NCI-H1092 treated with DMSO at 0.1 percent for 48 hours (cell line): ENCODE measurements around the gene IFT43.
A peak's percentile ranks its signal among the peaks of the same experiment; 100 is the strongest.
"Not testable (repeated sequence)": the region's sequence is repeated elsewhere in the genome, so short reads cannot be mapped to it uniquely, and the experiment has no call there.

Source experiments
- DNase-seq: peaks from one replicate; lab custom pipeline; 2025; lab: John Stamatoyannopoulos, UW

IFT43 gene

GRCh38 chr14:75980856-75981255 lies 4.7 kb upstream of the IFT43 start:
- DNase-seq, result no peak

DNA sequence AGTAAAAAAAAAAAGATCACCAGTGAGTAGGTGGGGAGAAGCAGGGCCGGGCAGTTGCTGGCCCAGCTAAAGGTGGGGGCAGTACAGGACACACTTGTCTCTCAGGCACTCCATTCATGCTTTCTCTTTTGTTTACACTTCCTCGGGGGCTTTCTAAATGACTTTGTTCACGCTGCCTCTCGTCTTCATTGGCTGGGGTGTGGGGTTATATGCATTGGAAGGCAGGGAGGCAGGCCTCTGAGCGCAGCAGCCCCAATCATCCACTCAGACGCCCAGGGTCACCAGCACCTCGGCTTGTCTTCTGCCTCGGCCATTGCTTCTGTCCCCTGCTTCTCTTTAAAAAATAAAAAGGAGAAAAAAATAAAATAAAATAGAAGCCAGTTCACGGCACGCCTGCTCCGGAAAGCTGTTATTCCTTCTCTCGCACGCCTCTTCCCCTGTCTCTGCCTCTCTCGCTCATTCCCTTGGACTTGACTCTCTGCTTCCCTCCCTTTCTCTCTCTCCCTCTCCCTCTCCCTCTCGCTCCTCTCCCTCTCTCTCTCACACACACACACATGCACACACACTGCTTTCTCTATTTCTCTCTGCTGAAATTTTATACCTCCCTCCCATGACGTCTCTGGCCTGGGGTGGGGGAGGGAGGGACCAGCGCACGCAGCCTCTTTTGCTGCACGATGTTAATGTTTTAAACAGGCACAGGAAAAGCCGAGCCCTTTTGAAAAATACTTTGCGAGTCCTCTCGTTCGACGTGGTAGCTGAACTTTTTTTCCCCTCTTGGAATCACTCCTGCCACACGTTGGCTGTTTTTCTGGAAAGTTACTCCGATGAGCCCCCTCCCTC lies 3.9 kb upstream of the IFT43 start, which contains the start of gene TGFB3:
Gene TGFB3 (minus strand): TSS at position 570 of the 840 bp plus-strand sequence. CDS start 1,102 bp downstream, outside the sequence.
- peak; percentile 63 for DNase-seq

GRCh38 chr14:75982266-75983018 lies 3.1 kb upstream of the IFT43 start:
- peak; percentile 77 for DNase-seq

DNA sequence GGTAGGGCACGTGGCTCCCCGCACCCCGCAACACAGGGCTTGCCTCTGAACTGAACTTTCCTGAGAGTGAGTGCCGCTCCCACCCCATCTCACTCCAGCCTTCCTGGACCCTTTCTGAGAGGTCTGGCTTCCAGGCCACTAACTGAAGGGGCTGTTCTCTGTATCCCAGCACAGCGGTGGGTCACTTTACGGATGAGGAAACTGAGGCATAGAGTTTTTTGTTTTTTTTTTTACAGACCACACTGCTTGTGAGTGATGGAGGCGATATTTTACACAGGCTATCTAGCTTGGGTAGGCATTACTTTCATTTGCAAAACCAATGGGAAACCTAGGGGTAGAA lies 2.6 kb upstream of the IFT43 start:
- DNase-seq, result no peak

DNA sequence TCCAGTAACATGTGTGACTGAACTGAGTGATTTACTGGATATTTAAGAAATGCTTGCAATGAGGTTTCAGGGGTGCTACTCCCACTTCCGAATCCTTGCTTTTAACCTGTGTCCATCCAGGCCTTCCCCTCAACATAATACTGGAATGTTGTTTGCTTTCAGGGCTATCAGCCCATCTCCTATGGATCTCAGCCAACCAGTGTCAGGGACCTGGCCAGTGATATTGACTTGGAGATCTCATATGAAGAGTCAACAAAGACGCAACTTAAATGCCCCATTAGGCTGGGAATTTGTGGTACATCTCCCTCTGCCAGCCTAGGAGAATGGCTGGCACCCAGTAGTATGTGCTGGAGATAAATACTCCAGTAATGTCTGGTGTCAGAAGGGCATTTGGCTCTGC lies 889 bp upstream of the IFT43 start:
- DNase-seq, result peak; percentile 16

- DNase-seq, result no peak
Observed at GRCh38 chr14:75986439-75986765, 839 bp downstream of the IFT43 start.

- DNase-seq, result no peak
Observed at GRCh38 chr14:75987201-75987970, 1.8 kb downstream of the IFT43 start.

GRCh38 chr14:75989134-75989533 lies 3.6 kb downstream of the IFT43 start:
- DNase-seq, result no peak

DNA sequence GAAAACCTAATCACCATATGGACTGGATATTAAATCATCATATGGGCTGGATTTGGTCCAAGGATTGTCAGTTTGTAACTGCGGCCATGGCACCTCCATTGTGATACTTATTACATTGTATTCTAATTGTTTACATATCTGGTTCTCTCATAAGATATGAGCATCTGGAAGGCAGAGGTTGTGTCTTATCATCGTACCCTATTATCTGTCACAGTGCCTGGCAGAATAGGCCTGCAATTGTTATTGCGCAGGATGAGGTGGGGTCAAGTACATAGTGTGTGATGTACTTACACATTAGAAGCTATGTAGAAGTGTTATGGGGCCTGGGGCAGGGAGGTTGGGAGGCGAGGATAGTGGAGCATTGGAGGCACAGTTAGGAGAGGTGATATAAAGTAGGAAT lies 4.7 kb downstream of the IFT43 start:
- no peak for DNase-seq

GRCh38 chr14:75991753-75992152 lies 6.2 kb downstream of the IFT43 start:
- DNase-seq, result no peak

- no peak for DNase-seq
Observed at GRCh38 chr14:75993567-75994041, 8.0 kb downstream of the IFT43 start.

GRCh38 chr14:75995372-75996041 lies 9.9 kb downstream of the IFT43 start:
- DNase-seq, result no peak

DNA sequence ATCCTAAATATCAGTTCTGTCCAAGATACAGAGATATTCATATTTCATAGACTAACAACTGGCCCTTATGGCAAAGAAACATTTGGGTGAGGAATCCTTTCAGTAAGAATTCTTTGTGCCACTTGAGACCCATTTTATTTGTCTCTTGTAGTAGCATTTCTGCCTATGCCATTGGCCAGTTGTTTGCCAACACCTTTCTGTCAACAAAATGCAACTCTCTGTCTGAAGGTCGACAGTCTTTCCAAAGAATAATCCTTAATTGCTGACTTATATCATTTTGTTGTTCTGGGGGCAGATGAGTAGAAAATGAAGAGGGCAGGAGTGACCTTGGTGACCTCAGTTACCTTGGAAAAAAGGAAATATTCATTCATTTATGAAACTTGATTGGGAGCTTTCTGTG lies 10.9 kb downstream of the IFT43 start:
- no peak for DNase-seq

DNA sequence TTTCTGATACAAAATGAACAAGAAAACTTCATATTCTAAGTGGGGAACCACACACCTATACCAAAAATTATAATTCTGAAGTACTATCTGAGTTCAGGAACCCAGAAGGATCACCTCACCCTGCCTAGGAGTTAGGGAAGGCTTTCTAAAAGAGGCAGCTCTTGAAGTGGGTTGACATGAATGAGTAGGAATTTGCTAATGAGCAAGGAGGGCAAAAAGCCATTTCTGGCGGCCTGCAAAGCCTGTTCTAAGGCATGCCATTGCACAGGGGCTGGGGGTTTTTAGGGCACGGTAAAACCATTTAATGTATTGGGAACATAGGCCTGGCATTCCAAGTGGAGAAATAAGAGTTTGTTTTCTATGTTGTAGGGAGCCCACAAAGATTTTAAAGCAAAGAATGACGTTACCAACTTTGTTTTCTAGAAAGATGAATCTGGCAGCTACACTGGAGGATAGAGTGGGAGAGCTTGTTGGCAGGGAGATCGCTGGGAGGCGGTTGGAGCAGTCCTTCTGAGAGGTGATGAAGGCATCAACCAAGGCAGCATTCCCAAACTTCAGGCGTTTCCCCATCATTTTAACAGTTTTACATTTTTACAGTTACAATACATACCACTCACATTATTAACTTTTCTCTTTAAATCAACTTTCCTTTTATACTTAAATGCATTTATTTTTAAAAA lies 14.1 kb downstream of the IFT43 start:
- no peak for DNase-seq

DNA sequence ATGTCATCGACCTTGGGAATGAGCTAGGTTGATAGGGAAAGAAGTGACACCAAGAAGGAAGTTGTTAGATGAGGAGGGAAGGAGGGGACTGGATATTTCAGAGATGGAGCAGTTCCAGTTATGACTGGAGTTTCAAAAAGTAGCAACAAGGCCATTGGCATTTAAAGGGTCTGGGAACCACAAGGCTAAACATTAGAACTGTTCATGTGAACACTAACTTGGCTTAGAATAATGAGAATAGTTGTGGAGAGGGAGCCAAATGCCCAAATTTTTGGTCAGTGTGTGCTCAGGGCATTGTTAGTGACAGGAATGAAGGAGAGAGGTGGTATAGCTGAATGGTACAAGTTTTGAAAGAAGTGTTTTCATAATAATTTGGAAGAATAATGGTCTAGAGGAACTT lies 16.8 kb downstream of the IFT43 start:
- DNase-seq, result no peak

DNA sequence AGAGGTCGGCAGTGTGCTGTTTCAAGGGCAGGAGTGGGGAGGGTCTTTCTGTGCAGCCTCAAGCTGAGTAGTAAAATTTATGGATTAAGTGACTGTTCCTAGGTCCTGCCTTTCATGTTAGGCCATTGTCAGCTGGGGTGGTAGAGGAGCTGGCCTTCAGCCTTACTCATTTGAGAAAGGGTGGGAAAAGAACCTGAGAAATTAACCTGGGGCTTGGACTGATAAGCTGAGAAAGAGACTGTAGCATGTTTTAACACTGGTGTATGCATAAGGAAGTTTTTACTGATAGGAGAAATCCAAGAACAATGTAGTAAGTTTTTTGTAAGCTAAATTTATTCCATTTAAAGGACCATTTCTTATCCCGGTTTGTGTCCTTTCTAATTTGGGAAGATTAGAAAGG lies 20.7 kb downstream of the IFT43 start:
- DNase-seq, result no peak

- DNase-seq, result no peak
Observed at GRCh38 chr14:76007379-76007778, 21.8 kb downstream of the IFT43 start.

DNA sequence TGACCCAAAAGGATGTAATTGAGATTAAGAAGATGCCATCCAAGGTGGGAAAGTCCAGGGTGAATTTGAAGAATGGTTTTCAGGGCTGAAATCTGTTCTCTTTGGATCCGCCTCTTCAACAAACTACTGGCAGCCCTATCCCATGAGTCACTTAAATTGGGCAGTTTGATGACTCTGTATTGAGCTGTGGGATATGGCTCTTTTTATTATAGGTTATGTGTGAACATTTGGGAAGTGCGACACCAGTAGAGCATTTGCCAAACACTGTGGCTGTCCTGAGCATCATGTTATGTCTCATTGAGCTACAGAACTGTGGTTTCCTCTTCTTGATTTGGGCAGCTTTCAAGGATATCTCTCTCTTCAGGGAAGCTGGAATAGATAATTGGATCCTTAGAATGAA lies 22.3 kb downstream of the IFT43 start:
- DNase-seq, result no peak

GRCh38 chr14:76009627-76010026 lies 24.1 kb downstream of the IFT43 start:
- not testable (repeated sequence) for DNase-seq

- no peak for DNase-seq
Observed at GRCh38 chr14:76011930-76012329, 26.4 kb downstream of the IFT43 start.

- DNase-seq, result no peak
Observed at GRCh38 chr14:76012354-76012753, 26.8 kb downstream of the IFT43 start.
